CD14-positive monocyte (primary cell): ENCODE data around the gene GAD1. TPM values are rescaled to one million over a fixed set of nuclear protein-coding genes. Genes with fewer than 3 reads are reported as not detected.
A peak's percentile ranks its signal among the peaks of the same experiment; 100 is the strongest.

Experiments used
- DNase-seq, 3 donors: peaks; one replicate each; pipeline ENCODE4 v3.0.0-alpha.2; 2011 to 2022
- H2AFZ ChIP-seq: 2 replicates; pipeline ENCODE4 v1.6.0; 2012; ENCODE audit warnings: mild to moderate bottlenecking, low read depth, low read length, inconsistent platforms; ENCODE audit not compliant: insufficient read depth, poor library complexity, severe bottlenecking
- H3K27ac ChIP-seq, 2 donors: 1 replicate in 1 of 2; 2 replicates in 1 of 2; pipeline ENCODE4 v1.5.1; 2012 to 2013; ENCODE audit warnings: low read length in 2 of 2, control low read depth in 1 of 2, inconsistent platforms in 1 of 2, low read depth in 1 of 2, mild to moderate bottlenecking in 1 of 2
- H3K27me3 ChIP-seq, 2 donors: one replicate each; pipeline versions ENCODE4 v1.6.0 to v1.6.1; 2011 to 2013; ENCODE audit warnings: low read length in 2 of 2; ENCODE audit not compliant: control insufficient read depth in 2 of 2, insufficient read depth in 2 of 2
- H3K36me3 ChIP-seq, 2 donors: replicated peaks in 1 of 2; 1 replicate in 1 of 2; 2 replicates in 1 of 2; pipeline versions ENCODE4 v1.5.1 to v1.6.1; 2012 to 2013; ENCODE audit warnings: low read length in 2 of 2, control low read depth in 1 of 2, inconsistent platforms in 1 of 2, mild to moderate bottlenecking in 1 of 2; ENCODE audit not compliant: insufficient read depth in 2 of 2, control insufficient read depth in 1 of 2
- H3K4me1 ChIP-seq, 2 donors: 1 replicate in 1 of 2; 2 replicates in 1 of 2; pipeline versions ENCODE4 v1.5.1 to v1.6.1; 2012 to 2013; ENCODE audit warnings: low read length in 2 of 2, control low read depth in 1 of 2, inconsistent platforms in 1 of 2, mild to moderate bottlenecking in 1 of 2, moderate library complexity in 1 of 2; ENCODE audit not compliant: insufficient read depth in 2 of 2, control insufficient read depth in 1 of 2
- H3K4me2 ChIP-seq: replicated peaks from 2 replicates; pipeline ENCODE3; 2012; ENCODE audit warnings: low read length, moderate library complexity, mild to moderate bottlenecking; ENCODE audit not compliant: poor library complexity, severe bottlenecking; ENCODE audit errors: extremely low read depth
- H3K4me3 ChIP-seq, 3 experiments: fragments of 200-600 bp in 1 of 3; sonication (generic) in 1 of 3; replicated peaks in 1 of 3; 1 replicate in 2 of 3; 2 replicates in 1 of 3; pipeline ENCODE4 v1.5.1; 2011 to 2013; ENCODE audit warnings: low read length in 3 of 3, mild to moderate bottlenecking in 3 of 3, control low read depth in 2 of 3, low read depth in 2 of 3, inconsistent platforms in 1 of 3, moderate library complexity in 1 of 3
- H3K79me2 ChIP-seq: 2 replicates; pipeline ENCODE4 v1.6.0; 2012; ENCODE audit warnings: mild to moderate bottlenecking, control low read depth, inconsistent platforms, low read length, moderate library complexity; ENCODE audit not compliant: insufficient read depth
- H3K9ac ChIP-seq: 2 replicates; pipeline ENCODE4 v1.6.0; 2017; ENCODE audit warnings: low read length, mild to moderate bottlenecking; ENCODE audit not compliant: insufficient read depth, poor library complexity, severe bottlenecking
- H3K9me3 ChIP-seq, 2 donors: replicated peaks in 1 of 2; 1 replicate in 1 of 2; 2 replicates in 1 of 2; pipeline versions ENCODE4 v1.5.1 to v1.6.1; 2012 to 2013; ENCODE audit warnings: low read length in 2 of 2, control low read depth in 1 of 2; ENCODE audit not compliant: control insufficient read depth in 1 of 2, insufficient read depth in 1 of 2
- H4K20me1 ChIP-seq: 2 replicates; pipeline ENCODE4 v1.6.0; 2012; ENCODE audit warnings: mild to moderate bottlenecking, low read length, control low read depth, moderate library complexity; ENCODE audit not compliant: insufficient read depth
- H3K27ac Mint-ChIP-seq, 7 donors: one replicate each; pipeline ENCODE4 v1.8.0; 2020; ENCODE audit warnings: mild to moderate bottlenecking in 7 of 7, mixed read lengths in 7 of 7, moderate library complexity in 6 of 7, inconsistent platforms in 2 of 7
- H3K27me3 Mint-ChIP-seq, 3 donors: one replicate each; pipeline ENCODE4 v1.8.0; 2021 to 2022; ENCODE audit warnings: low read depth in 3 of 3, mild to moderate bottlenecking in 3 of 3, mixed read lengths in 3 of 3, moderate library complexity in 3 of 3, inconsistent platforms in 1 of 3
- H3K36me3 Mint-ChIP-seq, 2 donors: one replicate each; pipeline ENCODE4 v1.8.0; 2020; ENCODE audit warnings: mixed read lengths in 2 of 2, inconsistent platforms in 1 of 2, mild to moderate bottlenecking in 1 of 2
- H3K4me1 Mint-ChIP-seq: one replicate; pipeline ENCODE4 v1.8.0; 2020; ENCODE audit warnings: mild to moderate bottlenecking, mixed read lengths
- H3K4me3 Mint-ChIP-seq, 2 donors: one replicate each; pipeline ENCODE4 v1.8.0; 2020; ENCODE audit warnings: mild to moderate bottlenecking in 2 of 2, mixed read lengths in 2 of 2, moderate library complexity in 1 of 2
- H3K9me3 Mint-ChIP-seq, 7 donors: one replicate each; pipeline ENCODE4 v1.8.0; 2020 to 2022; ENCODE audit warnings: mixed read lengths in 7 of 7, mild to moderate bottlenecking in 6 of 7, moderate library complexity in 6 of 7, inconsistent platforms in 2 of 7
- WGBS: methylation state at CpG from one replicate; pipeline ENCODE4 v1.1.5; 2013; ENCODE audit warnings: missing lambda C conversion rate; ENCODE audit not compliant: insufficient coverage; 5-methylcytosine and 5-hydroxymethylcytosine counted together
- intact Hi-C, 2 donors: fragments of 100-400 bp; cut with micrococcal nuclease; formaldehyde crosslinking; loops; one replicate each; pipeline versions ENCODE4 v1.15.0 to v1.15.1; 2023
- polyA plus RNA-seq, 3 donors: library from polyadenylated mRNA; depleted of rRNA in 1 of 3; unstranded in 2 of 3; stranded (reverse) in 1 of 3; fragments of 300-500 nt in 2 of 3; fragments of >200 nt in 1 of 3; fragmentation: Illumina TruSeq in 2 of 3; gene quantifications; 1 replicate in 2 of 3; 2 replicates in 1 of 3; pipeline ENCODE4 v1.2.3, GENCODE V29; 2012 to 2021
- TF ChIP-seq, protein P1 (sequence below): fragments of 200-600 bp; IDR thresholded peaks from one replicate; pipeline ENCODE4 v1.8.0; 2022; ENCODE audit warnings: antibody characterized with exemption, mild to moderate bottlenecking

The GAD1 gene
- polyA plus RNA-seq, 3 donors = 0.08 TPM; not detected in 2

DNA sequence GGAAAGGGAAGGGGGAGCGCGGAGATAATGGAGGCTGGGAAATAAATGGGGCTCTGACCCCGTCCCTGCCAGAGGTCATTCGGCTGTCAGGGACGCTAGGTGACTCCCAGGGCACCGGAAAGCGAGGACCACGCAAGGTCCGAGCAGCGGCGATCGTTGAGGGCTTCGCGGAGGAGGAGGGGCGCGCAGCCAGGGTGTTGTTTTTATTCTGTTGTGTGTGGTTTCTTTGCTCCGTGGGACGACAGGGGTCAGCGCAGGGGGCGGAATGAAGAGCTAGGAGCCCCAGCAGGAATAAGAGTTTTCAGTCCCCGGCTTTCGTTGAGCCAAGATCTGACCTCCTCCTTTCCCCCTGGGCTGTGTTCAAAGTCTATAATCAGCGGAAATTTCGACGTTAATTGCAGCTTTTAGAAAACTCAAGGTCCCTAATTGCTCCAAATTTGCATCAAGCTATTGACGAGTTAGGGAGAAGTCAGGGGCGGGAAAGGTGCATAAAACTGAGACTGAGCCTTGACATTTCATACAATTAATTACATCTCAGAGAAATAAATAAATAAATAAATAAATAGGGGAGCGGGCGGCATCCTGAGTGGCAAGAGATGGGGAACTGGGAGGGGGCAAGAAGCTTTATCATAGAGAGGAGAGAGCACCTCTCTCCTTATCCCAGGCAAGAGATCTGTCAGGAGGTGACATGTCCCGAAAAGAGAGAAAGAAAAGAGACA is 2.2 kb downstream of the GAD1 start:
- Mint-ChIP-seq H3K36me3 (peaks cover 3 to 14% of the 10 kb centered on the region in 2 donors), H3K27ac (peak overlapping the region in 1 of 7 donors; percentile 22), H3K9me3 (peaks cover 0 to 44% (median 22%) of the 10 kb centered on the region in 7 donors), H3K4me1 (peaks cover 71% of the 10 kb centered on the region), H3K4me3 (peak overlapping the region in 1 of 2 donors; percentile 86), H3K27me3 (peaks cover 90 to 100% (median 99%) of the 10 kb centered on the region in 3 donors)
- no peak for DNase-seq
- Histone ChIP-seq H3K4me2 (peak overlapping the region; percentile 78), H4K20me1 (no peaks in the 10 kb centered on the region), H3K9me3 (peaks cover 0 to 52% of the 10 kb centered on the region in 2 donors), H3K27me3 (peaks cover 85 to 99% of the 10 kb centered on the region in 2 donors), H3K9ac (no peak overlapping the region), H3K27ac (no peak overlapping the region), H2AFZ (no peak overlapping the region), H3K79me2 (no peaks in the 10 kb centered on the region), H3K4me3 (peak overlapping the region in 1 of 3 experiments; percentile 12), H3K4me1 (peaks cover 59 to 73% of the 10 kb centered on the region in 2 donors), H3K36me3 (no peaks in the 10 kb centered on the region)
- WGBS = 12% methylated on average over 14 of the region's 30 CpGs
- TF ChIP-seq, protein P1, sequence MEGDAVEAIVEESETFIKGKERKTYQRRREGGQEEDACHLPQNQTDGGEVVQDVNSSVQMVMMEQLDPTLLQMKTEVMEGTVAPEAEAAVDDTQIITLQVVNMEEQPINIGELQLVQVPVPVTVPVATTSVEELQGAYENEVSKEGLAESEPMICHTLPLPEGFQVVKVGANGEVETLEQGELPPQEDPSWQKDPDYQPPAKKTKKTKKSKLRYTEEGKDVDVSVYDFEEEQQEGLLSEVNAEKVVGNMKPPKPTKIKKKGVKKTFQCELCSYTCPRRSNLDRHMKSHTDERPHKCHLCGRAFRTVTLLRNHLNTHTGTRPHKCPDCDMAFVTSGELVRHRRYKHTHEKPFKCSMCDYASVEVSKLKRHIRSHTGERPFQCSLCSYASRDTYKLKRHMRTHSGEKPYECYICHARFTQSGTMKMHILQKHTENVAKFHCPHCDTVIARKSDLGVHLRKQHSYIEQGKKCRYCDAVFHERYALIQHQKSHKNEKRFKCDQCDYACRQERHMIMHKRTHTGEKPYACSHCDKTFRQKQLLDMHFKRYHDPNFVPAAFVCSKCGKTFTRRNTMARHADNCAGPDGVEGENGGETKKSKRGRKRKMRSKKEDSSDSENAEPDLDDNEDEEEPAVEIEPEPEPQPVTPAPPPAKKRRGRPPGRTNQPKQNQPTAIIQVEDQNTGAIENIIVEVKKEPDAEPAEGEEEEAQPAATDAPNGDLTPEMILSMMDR = no peak
- intact Hi-C loops = loop anchor here in 1 of 2 donors (10.0 kb wide), 1 partner anchor 414 kb away; no protein-coding TSS in a partner anchor

DNA sequence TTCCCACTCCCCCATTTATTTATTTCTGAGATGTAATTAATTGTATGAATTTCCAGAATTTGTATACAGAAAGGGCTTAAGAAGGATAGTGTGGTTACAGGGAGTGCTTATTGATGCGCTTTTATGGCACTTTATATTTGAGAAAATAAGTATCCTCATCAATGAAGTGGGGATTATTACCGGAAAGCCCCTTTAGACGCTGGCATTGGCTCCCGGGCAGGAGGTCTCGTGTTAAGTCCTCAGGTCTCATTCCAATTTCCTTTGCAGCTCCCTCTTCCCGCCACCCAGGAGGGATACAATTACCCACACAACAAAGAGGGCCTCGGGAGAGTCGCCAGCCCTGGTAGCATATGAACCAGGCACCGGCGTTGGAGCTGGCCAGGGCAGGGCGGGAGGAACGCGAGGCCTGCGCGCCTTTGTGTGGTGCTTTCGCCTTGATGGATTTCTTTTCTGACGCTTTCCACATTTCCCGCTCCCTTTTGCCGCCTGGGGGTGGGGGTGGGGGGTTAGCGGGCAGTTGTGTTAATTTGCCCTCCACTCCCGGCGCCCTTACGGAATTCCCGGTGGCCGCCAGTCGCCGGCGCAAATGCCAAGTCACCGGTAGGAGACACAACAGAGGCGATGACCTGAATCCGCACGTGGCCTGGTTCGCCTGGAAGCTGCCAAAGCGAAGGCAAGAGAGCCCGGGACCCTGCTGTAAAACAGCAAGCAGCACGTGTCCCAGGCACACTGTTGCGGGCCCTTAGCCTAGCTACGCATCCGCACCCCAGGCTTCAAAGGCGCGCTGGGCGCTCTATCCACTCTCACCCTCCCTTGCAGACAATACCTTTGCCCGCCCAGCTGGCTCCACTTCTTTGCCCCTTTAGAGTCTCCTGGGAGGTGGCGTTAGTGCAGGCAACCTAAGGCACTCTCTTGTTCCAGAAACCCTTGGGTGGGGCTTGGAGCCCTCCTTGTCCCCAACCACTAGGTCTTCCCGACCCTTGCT is 3.3 kb downstream of the GAD1 start:
- peaks cover 3 to 12% of the 10 kb centered on the region in 2 donors for H3K36me3 Mint-ChIP-seq
- 15% methylated on average over 35 of the region's 45 CpGs for WGBS
- H3K79me2 ChIP-seq = no peaks in the 10 kb centered on the region
- peaks cover 2 to 60% of the 10 kb centered on the region in 2 donors for H3K9me3 ChIP-seq
- DNase-seq = no peak
- peaks cover 0 to 45% (median 21%) of the 10 kb centered on the region in 7 donors for H3K9me3 Mint-ChIP-seq
- TF ChIP-seq, protein P1 = no peak
- no peak overlapping the region for H3K27ac ChIP-seq
- no peaks in the 10 kb centered on the region for H4K20me1 ChIP-seq
- no peaks in the 10 kb centered on the region for H3K36me3 ChIP-seq
- H3K27ac Mint-ChIP-seq = no peak overlapping the region
- no peak overlapping the region for H2AFZ ChIP-seq
- peaks cover 59 to 73% of the 10 kb centered on the region in 2 donors for H3K4me1 ChIP-seq
- H3K4me3 ChIP-seq = peak overlapping the region in 1 of 3 experiments; percentile 55
- H3K9ac ChIP-seq = no peak overlapping the region
- H3K27me3 ChIP-seq = peaks cover 84 to 99% of the 10 kb centered on the region in 2 donors
- H3K27me3 Mint-ChIP-seq = peaks cover 90 to 100% (median 99%) of the 10 kb centered on the region in 3 donors
- H3K4me3 Mint-ChIP-seq = peak overlapping the region; percentile 54 to 92
- H3K4me2 ChIP-seq = peak overlapping the region; percentile 44
- intact Hi-C loops = loop anchor here in 1 of 2 donors (10.0 kb wide), 1 partner anchor 415 kb away; no protein-coding TSS in a partner anchor
- H3K4me1 Mint-ChIP-seq = peaks cover 69% of the 10 kb centered on the region
